HepG2 (cell line): Measurements from ENCODE around the gene CASZ1. TPM values are rescaled to one million over a fixed set of nuclear protein-coding genes. Genes with fewer than 3 reads are reported as not detected.

ENCODE experiments used
- ATAC-seq: fragments of 200-7000 bp; cut with Tn5 transposase; 3 replicates; pipeline ENCODE4 v1.9.1; 2020; ENCODE audit warnings: mild to moderate bottlenecking, moderate library complexity
- BruUV-seq: library from RNA; stranded (reverse); fragments of 400-500 nt; replicated peaks from 2 replicates; lab custom pipeline; 2021; lab: Mats Ljungman, UMichigan
- CTCF ChIA-PET: fragments of 300-600 bp; formaldehyde crosslinking; extraction: SDS; loops from one replicate; lab custom pipeline; 2021; ENCODE audit warnings: low total read pairs, inconsistent platforms, low intra/inter-chr PET ratio; lab: Yijun Ruan, JAX
- POLR2A ChIA-PET: fragments of 350-600 bp; sonication (Branson Sonifier 250); formaldehyde crosslinking; loops from one replicate; lab custom pipeline; 2020; ENCODE audit warnings: antibody characterized with exemption, inconsistent platforms; lab: Yijun Ruan, JAX
- DNase-seq: peaks from one replicate; pipeline ENCODE4 v3.0.0-alpha.2; 2015; ENCODE audit warnings: low spot score
- FAIRE-seq: peaks from 3 replicates; lab custom pipeline; 2011; peaks lifted over from hg19 to GRCh38; lab: Jason Lieb, UNC
- H2AFZ ChIP-seq: one replicate; pipeline ENCODE4 v1.6.1; 2011; ENCODE audit warnings: low read length, inconsistent platforms
- H3K27ac ChIP-seq: fragments of 300-600 bp; 3 replicates; pipeline ENCODE4 v1.8.0; 2011; ENCODE audit warnings: mixed run types, mild to moderate bottlenecking, mixed read lengths, low read length, inconsistent platforms; ENCODE audit not compliant: insufficient read depth; ENCODE audit errors: extremely low read length
- H3K27me3 ChIP-seq, 2 experiments: fragments of 200-600 bp in 1 of 2; 2 replicates in 1 of 2; 3 replicates in 1 of 2; pipeline versions ENCODE4 v1.6.0 to v1.8.0; 2011; ENCODE audit warnings: low read length in 2 of 2, mild to moderate bottlenecking in 2 of 2, moderate library complexity in 2 of 2, inconsistent platforms in 1 of 2; ENCODE audit not compliant: insufficient read depth in 2 of 2, control insufficient read depth in 1 of 2
- H3K36me3 ChIP-seq, 2 experiments: fragments of 200-600 bp in 1 of 2; replicated peaks in 1 of 2; 2 replicates in 1 of 2; 3 replicates in 1 of 2; pipeline versions ENCODE4 v1.5.1 to v1.8.0; 2011; ENCODE audit warnings: low read length in 2 of 2, inconsistent platforms in 1 of 2; ENCODE audit not compliant: insufficient read depth in 2 of 2, control insufficient read depth in 1 of 2
- H3K4me1 ChIP-seq: 2 replicates; pipeline ENCODE4 v1.5.1; 2012; ENCODE audit warnings: low read length, inconsistent platforms; ENCODE audit not compliant: insufficient read depth
- H3K4me2 ChIP-seq: 2 replicates; pipeline ENCODE4 v1.6.0; 2011; ENCODE audit warnings: low read depth, low read length, inconsistent platforms
- H3K4me3 ChIP-seq, 3 experiments: fragments of 200-600 bp in 1 of 3; sonication (generic), shearing (Covaris generic) in 1 of 3; replicated peaks in 1 of 3; 2 replicates each; pipeline ENCODE4 v1.5.1; 2011 to 2016; ENCODE audit warnings: low read length in 3 of 3, inconsistent platforms in 2 of 3, low read depth in 2 of 3, mild to moderate bottlenecking in 2 of 3, control low read depth in 1 of 3, mixed read lengths in 1 of 3; ENCODE audit not compliant: insufficient read depth in 1 of 3
- H3K79me2 ChIP-seq: one replicate; pipeline ENCODE4 v1.6.1; 2011; ENCODE audit warnings: low read length, inconsistent platforms; ENCODE audit not compliant: insufficient read depth
- H3K9ac ChIP-seq: 2 replicates; pipeline ENCODE4 v1.6.0; 2011; ENCODE audit warnings: mild to moderate bottlenecking, low read depth, low read length, inconsistent platforms; ENCODE audit not compliant: insufficient read depth
- H3K9me3 ChIP-seq: 2 replicates; pipeline ENCODE4 v1.5.1; 2012; ENCODE audit warnings: mild to moderate bottlenecking, low read length
- H4K20me1 ChIP-seq: 2 replicates; pipeline ENCODE4 v1.6.0; 2011; ENCODE audit warnings: inconsistent platforms, mild to moderate bottlenecking, low read length, moderate library complexity; ENCODE audit not compliant: insufficient read depth
- AHDC1 ChIP-seq: sonication (generic); formaldehyde crosslinking; IDR thresholded peaks from 2 replicates; pipeline ENCODE4 v1.5.1; 2020; ENCODE audit warnings: mild to moderate bottlenecking, missing genetic modification reagents, borderline replicate concordance
- ARID2 ChIP-seq: sonication (generic); formaldehyde crosslinking; IDR thresholded peaks from 2 replicates; pipeline ENCODE4 v1.8.1; 2022; ENCODE audit warnings: mild to moderate bottlenecking, missing genetic modification reagents, borderline replicate concordance
- CBX2 ChIP-seq, 2 experiments: fragments of 200-600 bp in 1 of 2; sonication (generic); formaldehyde crosslinking in 1 of 2; IDR thresholded peaks; 2 replicates each; pipeline versions ENCODE4 v1.7.0 to v1.8.1; 2018 to 2022; ENCODE audit warnings: low read depth in 2 of 2, low read length in 1 of 2, mild to moderate bottlenecking in 1 of 2, missing genetic modification reagents in 1 of 2
- GFI1 ChIP-seq: sonication (generic); formaldehyde crosslinking; IDR thresholded peaks from 2 replicates; pipeline ENCODE4 v1.5.0; 2020; ENCODE audit warnings: missing genetic modification reagents, mild to moderate bottlenecking, borderline replicate concordance
- IKZF4 ChIP-seq: sonication (generic); formaldehyde crosslinking; IDR thresholded peaks from 2 replicates; pipeline ENCODE4 v1.5.1; 2020; ENCODE audit warnings: borderline replicate concordance, mild to moderate bottlenecking, low read depth, missing genetic modification reagents; ENCODE audit errors: not compliant biosample characterization
- SAFB2 ChIP-seq: sonication (generic); formaldehyde crosslinking; IDR thresholded peaks from 2 replicates; pipeline ENCODE4 v1.5.1; 2020; ENCODE audit warnings: missing genetic modification reagents, low read depth, mild to moderate bottlenecking, borderline replicate concordance
- SSRP1 ChIP-seq: IDR thresholded peaks from 2 replicates; pipeline ENCODE4 v1.6.1; 2016; ENCODE audit warnings: control low read depth
- ZNF563 ChIP-seq: sonication (generic); formaldehyde crosslinking; IDR thresholded peaks from 2 replicates; pipeline ENCODE4 v1.8.0; 2022; ENCODE audit warnings: mild to moderate bottlenecking, moderate library complexity, missing genetic modification reagents
- ZNF615 ChIP-seq: sonication (generic); formaldehyde crosslinking; IDR thresholded peaks from 2 replicates; pipeline ENCODE4 v1.5.0; 2020; ENCODE audit warnings: mild to moderate bottlenecking, missing genetic modification reagents, borderline replicate concordance
- ZSCAN20 ChIP-seq: sonication (generic); formaldehyde crosslinking; IDR thresholded peaks from 2 replicates; pipeline ENCODE4 v1.4.0; 2020; ENCODE audit warnings: missing genetic modification reagents, mild to moderate bottlenecking, borderline replicate concordance
- WGBS: methylation state at CpG from one replicate; pipeline ENCODE4 v1.1.6; 2017; ENCODE audit warnings: low lambda C conversion rate; 5-methylcytosine and 5-hydroxymethylcytosine counted together
- in situ Hi-C: cut with HindIII; loops from 2 replicates; pipeline ENCODE4 v1.10.0; 2017; ENCODE audit warnings: low pct_unique_long_range_greater_than_20kb; ENCODE audit not compliant: extremely low pct_ligation_motif_present
- intact Hi-C: fragments of 100-400 bp; cut with micrococcal nuclease; formaldehyde crosslinking; loops from one replicate; pipeline ENCODE4 v1.10.0; 2022; ENCODE audit not compliant: unreplicated experiment
- polyA plus RNA-seq, 8 experiments: library from polyadenylated mRNA; depleted of rRNA in 3 of 8; stranded (reverse) in 7 of 8; unstranded in 1 of 8; fragments of >200 nt; fragmentation: Illumina TruSeq in 4 of 8; extraction: Trizol in 4 of 8; gene quantifications; 2 replicates each; pipeline versions ENCODE4 v1.2.1 to v1.2.3, GENCODE V29; 2011 to 2016; ENCODE audit warnings: low read depth in 4 of 8, missing spikeins in 1 of 8, mixed read lengths in 1 of 8; ENCODE audit not compliant: insufficient read depth in 1 of 8
- total RNA-seq, 5 experiments: library from RNA; depleted of rRNA; stranded (reverse); fragments of >200 nt; fragmentation: Illumina TruSeq; extraction: Trizol; gene quantifications; 2 replicates each; pipeline ENCODE4 v1.2.3, GENCODE V29; 2016; ENCODE audit warnings: low read depth in 1 of 5

CASZ1 gene
- total and polyA plus RNA-seq, 2 of the 13 experiments (the other 11 are each of a cell fraction or from before 2014, with no cell fraction given): 1.9 to 3.7 TPM

GRCh38 chr1:10633416-10633815 lies 163.0 kb downstream of the CASZ1 start:
- Histone ChIP-seq H3K27me3 (no peaks in the 10 kb centered on the region; a peak in 1 of 5 replicates), H3K4me3 (no peak overlapping the region), H3K36me3 (peaks cover 0 to 9% of the 10 kb centered on the region in 2 experiments; a peak in 1 of 5 replicates), H3K27ac (no peak overlapping the region), H4K20me1 (no peaks in the 10 kb centered on the region), H3K79me2 (no peaks in the 10 kb centered on the region), H2AFZ (no peak overlapping the region), H3K4me2 (no peak overlapping the region), H3K9me3 (no peaks in the 10 kb centered on the region), H3K9ac (no peak overlapping the region), H3K4me1 (no peaks in the 10 kb centered on the region)
- DNase-seq (no peak), FAIRE-seq (no peak), ATAC-seq (no peak; the same call in 2 of the 3 replicates)
- intact Hi-C loops (no loop called here), in situ Hi-C loops (no loop called here)
- POLR2A ChIA-PET: no interaction called here
- CTCF ChIA-PET: no interaction called here
- BruUV-seq: no TSS peak
- TF ChIP-seq IKZF4 (CRISPR knock-in tag): no peak
- no peak for TF ChIP-seq ZSCAN20 (CRISPR knock-in tag)
- no peak for TF ChIP-seq SAFB2 (CRISPR knock-in tag)
- TF ChIP-seq ARID2 (CRISPR knock-in tag): no peak
- TF ChIP-seq SSRP1 (CRISPR knock-in tag): no peak
- TF ChIP-seq ZNF563 (CRISPR knock-in tag): no peak
- TF ChIP-seq ZNF615 (CRISPR knock-in tag): no peak
- WGBS: 97% methylated on average over 5 of the region's 10 CpGs

GRCh38 chr1:10632691-10633090 lies 163.8 kb downstream of the CASZ1 start:
- in situ Hi-C loops: no loop called here
- DNase-seq: no peak
- Histone ChIP-seq H4K20me1 (no peaks in the 10 kb centered on the region), H3K27me3 (no peaks in the 10 kb centered on the region; a peak in 1 of 5 replicates), H3K36me3 (peaks cover 0 to 9% of the 10 kb centered on the region in 2 experiments; a peak in 1 of 5 replicates), H3K9ac (no peak overlapping the region), H3K27ac (no peak overlapping the region), H3K4me1 (no peaks in the 10 kb centered on the region), H3K4me2 (no peak overlapping the region), H3K4me3 (no peak overlapping the region), H2AFZ (no peak overlapping the region), H3K9me3 (no peaks in the 10 kb centered on the region), H3K79me2 (no peaks in the 10 kb centered on the region)
- CTCF ChIA-PET: no interaction called here
- no peak for ATAC-seq
- BruUV-seq: no TSS peak
- TF ChIP-seq CBX2 (IDR thresholded peaks at IDR 0.05; ENCODE audit: low read depth, low read length) (no peak), CBX2 (CRISPR knock-in tag; IDR thresholded peaks at IDR 0.05; ENCODE audit: low read depth) (no peak), GFI1 (CRISPR knock-in tag) (no peak), AHDC1 (CRISPR knock-in tag) (no peak)
- no peak for FAIRE-seq
- POLR2A ChIA-PET: no interaction called here
- intact Hi-C loops: no loop called here
- WGBS: 90% methylated on average over 2 of the region's 14 CpGs
